Esophagus (tissue), 2 donors: ENCODE data around the gene SERPINA5. TPM values are rescaled to one million over a fixed set of nuclear protein-coding genes. Genes with fewer than 3 reads are reported as not detected.

Source experiments
- H3K27ac ChIP-seq, 2 donors: one replicate each; pipeline ENCODE4 v1.5.1; 2013; ENCODE audit warnings: low read depth in 2 of 2, mild to moderate bottlenecking in 2 of 2, inconsistent platforms in 1 of 2, low read length in 1 of 2, moderate library complexity in 1 of 2
- H3K27me3 ChIP-seq, 2 donors: one replicate each; pipeline ENCODE4 v1.6.1; 2013; ENCODE audit warnings: low read length in 2 of 2, control low read depth in 1 of 2, mild to moderate bottlenecking in 1 of 2; ENCODE audit not compliant: insufficient read depth in 2 of 2, control insufficient read depth in 1 of 2
- H3K36me3 ChIP-seq, 2 donors: one replicate each; pipeline ENCODE4 v1.6.1; 2013; ENCODE audit warnings: low read length in 1 of 2; ENCODE audit not compliant: control insufficient read depth in 2 of 2, insufficient read depth in 2 of 2
- H3K4me1 ChIP-seq, 2 donors: one replicate each; pipeline ENCODE4 v1.6.1; 2013; ENCODE audit warnings: low read length in 1 of 2; ENCODE audit not compliant: control insufficient read depth in 2 of 2, insufficient read depth in 2 of 2
- H3K4me3 ChIP-seq, 2 donors: one replicate each; pipeline ENCODE4 v1.5.1; 2013; ENCODE audit warnings: low read length in 2 of 2, mild to moderate bottlenecking in 2 of 2, low read depth in 1 of 2, moderate library complexity in 1 of 2
- H3K9me3 ChIP-seq, 2 donors: one replicate each; pipeline ENCODE4 v1.6.1; 2013; ENCODE audit warnings: mild to moderate bottlenecking in 2 of 2, low read depth in 1 of 2, low read length in 1 of 2, moderate library complexity in 1 of 2; ENCODE audit not compliant: control insufficient read depth in 2 of 2, insufficient read depth in 1 of 2
- WGBS, 2 donors: extraction: QIAGEN DNeasy Blood & Tissue Kit; methylation state at CpG; one replicate each; pipeline ENCODE4 v1.1.7; 2013; 5-methylcytosine and 5-hydroxymethylcytosine counted together
- polyA plus RNA-seq, 2 donors: library from polyadenylated mRNA; stranded (reverse); fragments of 200-250 nt; gene quantifications; one replicate each; pipeline ENCODE4 v1.2.3, GENCODE V29; 2013
- donor health status: healthy with polysubstance abuse.
- donor health status: Bipolar disorder and iron deficiency.

SERPINA5 gene
- polyA plus RNA-seq, 2 donors = 0.10 to 0.16 TPM

DNA sequence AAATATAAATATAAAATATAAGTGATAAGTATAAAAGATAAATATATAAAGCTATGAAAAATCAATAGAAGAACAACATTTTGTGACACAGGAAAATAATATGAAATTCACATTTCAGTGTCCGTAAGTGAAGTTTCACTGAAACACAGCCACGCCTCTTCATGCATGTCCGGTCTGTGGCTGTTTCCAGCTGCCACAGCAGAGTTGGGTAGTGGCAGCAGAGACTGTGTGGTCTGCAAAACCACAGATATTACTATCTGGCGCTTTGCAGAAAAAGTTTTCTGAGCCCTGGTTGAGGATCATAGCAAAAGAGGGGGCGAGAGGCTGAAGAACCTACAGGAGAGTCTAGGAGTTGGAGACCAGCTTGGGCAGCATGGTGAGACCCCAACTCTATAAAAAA is 19.2 kb upstream of the SERPINA5 start:
- Histone ChIP-seq H3K4me1 (no peaks in the 10 kb centered on the region), H3K27me3 (no peaks in the 10 kb centered on the region), H3K36me3 (no peaks in the 10 kb centered on the region), H3K4me3 (no peak overlapping the region), H3K9me3 (peaks cover 0 to 2% of the 10 kb centered on the region in 2 donors), H3K27ac (no peak overlapping the region)
- 77 to 86% methylated on average over 5 of the region's 5 CpGs for WGBS, 2 donors

DNA sequence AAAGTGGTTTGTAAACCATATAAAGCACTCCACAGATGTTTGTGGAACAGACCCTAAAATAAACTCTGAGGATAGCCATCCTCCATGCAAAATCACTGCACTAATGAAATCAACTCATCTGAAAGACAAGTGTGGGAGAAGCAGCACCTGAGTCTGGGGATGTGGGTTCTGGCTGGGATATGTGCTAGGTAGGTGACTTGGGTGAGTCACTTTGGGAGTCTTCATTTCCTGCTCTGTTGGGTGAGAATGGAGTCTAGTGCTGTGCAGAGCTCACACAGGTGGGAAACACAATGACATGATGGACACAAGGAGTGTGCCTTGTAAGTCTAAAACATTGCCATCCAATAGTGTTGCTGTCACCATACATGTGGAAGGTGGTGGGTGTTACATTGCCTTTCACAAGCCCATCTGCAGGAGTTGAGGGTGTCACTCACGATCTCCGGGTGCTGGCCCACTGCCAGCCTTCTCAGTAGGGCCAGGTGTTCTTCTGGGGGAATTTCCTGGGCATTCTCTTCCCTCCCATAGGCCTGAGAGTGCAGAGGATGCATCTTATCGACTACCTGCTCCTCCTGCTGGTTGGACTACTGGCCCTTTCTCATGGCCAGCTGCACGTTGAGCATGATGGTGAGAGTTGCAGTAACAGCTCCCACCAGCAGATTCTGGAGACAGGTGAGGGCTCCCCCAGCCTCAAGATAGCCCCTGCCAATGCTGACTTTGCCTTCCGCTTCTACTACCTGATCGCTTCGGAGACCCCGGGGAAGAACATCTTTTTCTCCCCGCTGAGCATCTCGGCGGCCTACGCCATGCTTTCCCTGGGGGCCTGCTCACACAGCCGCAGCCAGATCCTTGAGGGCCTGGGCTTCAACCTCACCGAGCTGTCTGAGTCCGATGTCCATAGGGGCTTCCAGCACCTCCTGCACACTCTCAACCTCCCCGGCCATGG is 18.0 kb upstream of the SERPINA5 start:
- Histone ChIP-seq H3K4me1 (no peaks in the 10 kb centered on the region), H3K36me3 (no peaks in the 10 kb centered on the region), H3K27ac (no peak overlapping the region), H3K9me3 (peaks cover 0 to 2% of the 10 kb centered on the region in 2 donors), H3K27me3 (no peaks in the 10 kb centered on the region), H3K4me3 (no peak overlapping the region)
- 85 to 89% methylated on average over 16 of the region's 16 CpGs for WGBS, 2 donors

DNA sequence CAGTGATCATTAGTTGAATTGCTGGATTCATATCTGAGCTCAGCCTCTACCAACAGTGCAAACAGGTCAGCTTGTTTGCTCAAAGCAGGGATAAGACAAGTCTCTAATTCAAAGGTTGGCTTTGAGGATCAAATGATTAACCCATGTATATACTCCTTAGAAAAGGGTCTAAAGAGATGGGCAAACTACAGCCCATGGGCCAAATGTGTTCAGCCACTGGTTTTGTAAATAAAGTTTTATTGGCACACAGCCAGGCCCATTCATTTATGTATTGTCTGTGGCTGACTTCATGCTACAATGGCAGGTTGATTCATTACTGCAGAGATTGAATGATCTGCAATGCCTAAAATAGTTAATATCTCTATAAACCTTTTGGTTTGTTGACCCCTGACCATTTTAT is 16.8 kb upstream of the SERPINA5 start:
- Histone ChIP-seq H3K9me3 (peaks cover 0 to 2% of the 10 kb centered on the region in 2 donors), H3K27me3 (no peaks in the 10 kb centered on the region), H3K36me3 (no peaks in the 10 kb centered on the region), H3K4me3 (no peak overlapping the region), H3K4me1 (no peaks in the 10 kb centered on the region), H3K27ac (no peak overlapping the region)

DNA sequence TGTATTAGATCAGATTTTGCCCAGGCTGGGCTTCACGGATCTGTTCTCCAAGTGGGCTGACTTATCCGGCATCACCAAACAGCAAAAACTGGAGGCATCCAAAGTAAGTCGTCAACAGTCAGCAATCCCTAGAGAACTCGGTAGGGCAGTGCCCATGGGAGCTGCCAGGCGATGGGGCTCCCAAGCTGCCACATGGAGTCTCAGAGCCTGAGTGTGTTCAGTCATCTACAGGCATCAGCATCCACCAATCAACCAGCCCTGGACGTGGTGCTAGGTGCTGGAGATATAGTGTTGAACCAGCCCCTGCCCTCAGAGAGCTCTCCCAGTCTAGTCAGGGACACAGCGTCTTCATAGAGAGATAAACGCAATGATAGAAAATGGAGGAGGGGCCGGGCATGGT is 13.0 kb upstream of the SERPINA5 start:
- Histone ChIP-seq H3K9me3 (peaks cover 0 to 2% of the 10 kb centered on the region in 2 donors), H3K36me3 (no peaks in the 10 kb centered on the region), H3K27ac (no peak overlapping the region), H3K4me3 (no peak overlapping the region), H3K4me1 (peaks cover 2 to 3% of the 10 kb centered on the region in 2 donors), H3K27me3 (no peaks in the 10 kb centered on the region)
- 88 to 91% methylated on average over 9 of the region's 9 CpGs for WGBS, 2 donors

DNA sequence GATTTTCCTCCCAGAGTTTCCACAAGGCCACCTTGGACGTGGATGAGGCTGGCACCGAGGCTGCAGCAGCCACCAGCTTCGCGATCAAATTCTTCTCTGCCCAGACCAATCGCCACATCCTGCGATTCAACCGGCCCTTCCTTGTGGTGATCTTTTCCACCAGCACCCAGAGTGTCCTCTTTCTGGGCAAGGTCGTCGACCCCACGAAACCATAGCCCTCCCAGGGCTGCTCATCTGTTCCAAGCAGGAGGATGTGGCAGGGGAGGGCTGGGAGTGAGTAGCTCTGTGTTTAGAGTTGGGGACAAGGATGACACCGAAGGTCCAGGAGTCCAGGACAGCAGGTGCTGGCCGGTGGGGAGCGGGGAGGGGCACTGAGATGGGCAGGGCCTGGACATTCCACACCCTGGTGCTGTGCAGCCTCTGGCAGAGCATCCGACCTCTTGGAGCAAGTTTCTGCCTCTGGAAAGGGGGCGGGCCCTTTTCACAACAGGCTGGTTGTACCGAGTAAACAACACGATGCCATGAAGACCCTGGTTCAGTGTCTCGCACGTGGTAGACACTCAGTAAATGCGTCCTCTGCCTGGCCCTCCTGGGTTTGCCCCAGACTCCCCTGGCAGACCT is 11.7 kb upstream of the SERPINA5 start:
- peaks cover 2 to 3% of the 10 kb centered on the region in 2 donors for H3K4me1 ChIP-seq
- H3K4me3 ChIP-seq = no peak overlapping the region
- no peaks in the 10 kb centered on the region for H3K27me3 ChIP-seq
- WGBS, 2 donors = 83 to 88% methylated on average over 18 to 20 of the region's 20 CpGs
- H3K36me3 ChIP-seq = no peaks in the 10 kb centered on the region
- H3K9me3 ChIP-seq = peaks cover 0 to 2% of the 10 kb centered on the region in 2 donors
- H3K27ac ChIP-seq = no peak overlapping the region

DNA sequence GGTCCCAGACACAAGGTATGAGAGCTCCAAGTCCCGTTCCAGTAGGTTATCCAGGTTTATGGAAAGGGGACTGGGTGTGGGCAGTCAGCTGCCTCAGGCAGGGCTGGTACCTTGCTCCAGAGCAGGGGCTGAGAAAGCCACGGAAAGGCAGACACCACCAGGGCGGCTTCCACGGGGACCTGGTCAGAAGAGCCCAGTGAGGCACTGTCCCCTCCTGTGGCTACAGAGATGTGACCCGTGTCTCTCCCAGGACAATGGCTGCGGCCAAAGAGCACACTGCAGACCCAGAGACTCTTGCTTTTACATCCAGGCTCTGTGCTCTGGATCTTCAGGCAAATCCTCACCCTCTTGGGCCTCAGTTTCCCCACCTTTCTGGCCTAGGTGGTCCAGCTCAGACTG is 11.2 kb upstream of the SERPINA5 start:
- H3K9me3 ChIP-seq = peaks cover 0 to under 1% of the 10 kb centered on the region in 2 donors
- H3K4me3 ChIP-seq = no peak overlapping the region
- H3K27me3 ChIP-seq = no peaks in the 10 kb centered on the region
- H3K27ac ChIP-seq = no peak overlapping the region
- peaks cover 2 to 3% of the 10 kb centered on the region in 2 donors for H3K4me1 ChIP-seq
- H3K36me3 ChIP-seq = no peaks in the 10 kb centered on the region
- WGBS, 2 donors = 87 to 90% methylated on average over 6 of the region's 6 CpGs

DNA sequence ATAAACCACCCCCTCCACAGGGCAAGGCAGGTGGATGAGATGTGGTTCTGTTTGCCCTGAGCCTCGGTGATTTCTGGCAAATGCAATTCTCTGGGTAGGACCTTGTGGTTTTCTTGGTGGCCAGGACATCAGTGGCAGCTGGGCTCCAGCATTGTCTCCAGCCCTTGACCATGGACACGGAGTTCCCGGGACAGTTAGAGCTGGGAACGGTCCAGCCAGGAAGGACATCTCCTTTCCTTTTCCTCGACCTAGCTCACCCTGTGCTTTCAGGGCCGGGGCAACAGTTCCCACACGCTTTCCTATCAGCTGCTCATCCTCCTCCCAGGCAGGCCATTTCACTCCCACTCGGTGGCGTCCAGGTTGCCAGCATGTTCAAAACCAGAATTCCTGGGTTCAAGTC is 10.8 kb upstream of the SERPINA5 start:
- Histone ChIP-seq H3K27me3 (no peaks in the 10 kb centered on the region), H3K27ac (no peak overlapping the region), H3K4me1 (peaks cover 2 to 3% of the 10 kb centered on the region in 2 donors), H3K9me3 (no peaks in the 10 kb centered on the region), H3K4me3 (no peak overlapping the region), H3K36me3 (no peaks in the 10 kb centered on the region)
- WGBS, 2 donors = 87 to 88% methylated on average over 9 of the region's 9 CpGs

DNA sequence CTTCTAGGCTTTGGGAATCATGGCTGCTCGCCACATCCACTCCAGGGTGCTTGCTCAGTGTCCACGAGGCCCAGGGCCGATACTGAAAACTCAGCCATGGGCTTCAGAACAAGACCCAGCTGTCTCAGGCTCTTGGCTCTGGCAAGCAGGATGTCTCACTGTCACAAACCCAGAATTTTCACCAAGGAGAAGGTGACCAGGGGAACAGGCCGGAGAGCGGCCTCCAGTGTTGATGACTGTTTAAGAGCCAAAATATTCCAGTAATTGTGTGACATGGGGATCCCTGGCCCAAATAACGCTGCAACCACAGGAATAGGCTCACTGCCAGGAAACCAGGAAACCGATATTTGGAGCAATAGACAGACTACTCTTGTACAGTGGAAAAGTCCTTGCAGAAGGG is 9.8 kb upstream of the SERPINA5 start:
- H3K27ac ChIP-seq = no peak overlapping the region
- peaks cover 2 to 3% of the 10 kb centered on the region in 2 donors for H3K4me1 ChIP-seq
- H3K9me3 ChIP-seq = no peaks in the 10 kb centered on the region
- H3K36me3 ChIP-seq = no peaks in the 10 kb centered on the region
- H3K27me3 ChIP-seq = no peaks in the 10 kb centered on the region
- H3K4me3 ChIP-seq = no peak overlapping the region
- 58 to 60% methylated on average over 7 of the region's 7 CpGs for WGBS, 2 donors

DNA sequence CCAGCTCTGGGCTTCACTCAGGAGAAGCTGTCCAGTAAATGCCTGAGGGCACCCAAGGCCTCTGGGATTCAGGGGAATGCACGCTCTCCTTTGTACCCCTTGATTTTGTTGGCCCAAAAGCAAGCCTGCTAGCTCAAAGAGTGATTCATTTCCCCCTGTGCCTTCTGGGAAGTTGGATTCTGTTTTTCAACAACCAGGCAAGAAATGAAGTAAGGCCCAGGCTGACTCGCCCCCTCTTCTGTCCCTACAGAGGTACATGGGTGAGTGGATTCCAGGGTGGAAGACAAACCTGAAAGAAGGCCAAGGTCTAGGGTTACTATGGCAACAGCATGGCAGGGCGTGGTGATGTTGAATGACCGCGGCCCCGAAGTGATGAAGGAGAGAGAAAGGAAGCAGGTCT is 9.3 kb upstream of the SERPINA5 start:
- 73 to 75% methylated on average over 6 of the region's 6 CpGs for WGBS, 2 donors
- H3K27ac ChIP-seq = no peak overlapping the region

More for the DNA sequence above, 9.3 kb upstream of the SERPINA5 start:
- Histone ChIP-seq H3K27me3 (no peaks in the 10 kb centered on the region), H3K4me1 (peaks cover 2 to 3% of the 10 kb centered on the region in 2 donors), H3K9me3 (no peaks in the 10 kb centered on the region), H3K4me3 (no peak overlapping the region), H3K36me3 (no peaks in the 10 kb centered on the region)
